A673 (cell line): ENCODE data around the gene ATP6V0D1. TPM values are rescaled to one million over a fixed set of nuclear protein-coding genes. Genes with fewer than 3 reads are reported as not detected.

Experiments
- BruUV-seq: library from RNA; stranded (reverse); fragments of 400-500 nt; replicated peaks from 2 replicates; lab custom pipeline; 2021; lab: Mats Ljungman, UMichigan
- CTCF ChIA-PET: fragments of 300-600 bp; sonication (Branson Sonifier 250); formaldehyde crosslinking; loops from one replicate; lab custom pipeline; 2022; ENCODE audit warnings: antibody characterized with exemption; lab: Charles Lee
- POLR2A ChIA-PET: fragments of 300-600 bp; sonication (Branson Sonifier 250); formaldehyde crosslinking; loops from one replicate; lab custom pipeline; 2022; ENCODE audit warnings: antibody characterized with exemption; ENCODE audit not compliant: low non-redundant PET; lab: Charles Lee
- DNase-seq: peaks from one replicate; pipeline ENCODE4 v3.0.0-alpha.2; 2015; ENCODE audit warnings: low spot score
- H3K27ac ChIP-seq: fragments of 200-600 bp; sonication (generic); 2 replicates; pipeline ENCODE4 v1.5.1; 2016; ENCODE audit warnings: mixed run types, low read depth, mild to moderate bottlenecking, mixed read lengths, antibody characterized with exemption, low read length; ENCODE audit not compliant: poor library complexity, severe bottlenecking
- H3K27me3 ChIP-seq: fragments of 200-600 bp; sonication (generic); replicated peaks from 2 replicates; pipeline ENCODE4 v1.6.1; 2017; ENCODE audit warnings: mixed run types, low read depth, mild to moderate bottlenecking, mixed read lengths, antibody characterized with exemption, low read length; ENCODE audit not compliant: insufficient read depth, poor library complexity
- H3K36me3 ChIP-seq: fragments of 200-600 bp; sonication (generic); 2 replicates; pipeline ENCODE4 v1.6.1; 2016; ENCODE audit warnings: mixed run types, mild to moderate bottlenecking, mixed read lengths, antibody characterized with exemption, low read length; ENCODE audit not compliant: insufficient read depth, poor library complexity, severe bottlenecking
- H3K4me1 ChIP-seq: fragments of 200-600 bp; sonication (generic); 2 replicates; pipeline ENCODE4 v1.6.1; 2017; ENCODE audit warnings: mixed run types, mild to moderate bottlenecking, mixed read lengths, antibody characterized with exemption, low read length; ENCODE audit not compliant: insufficient read depth, poor library complexity, severe bottlenecking
- H3K4me3 ChIP-seq: fragments of 200-600 bp; sonication (generic); 2 replicates; pipeline ENCODE4 v1.5.1; 2016; ENCODE audit warnings: low read depth, mixed run types, mild to moderate bottlenecking, mixed read lengths, low read length; ENCODE audit not compliant: poor library complexity, severe bottlenecking
- H3K9me3 ChIP-seq: fragments of 200-600 bp; sonication (generic); 2 replicates; pipeline ENCODE4 v1.6.1; 2016; ENCODE audit warnings: mixed run types, low read depth, mild to moderate bottlenecking, mixed read lengths, antibody characterized with exemption, low read length; ENCODE audit not compliant: poor library complexity, severe bottlenecking
- EZH2 ChIP-seq: fragments of 200-600 bp; sonication (generic); IDR thresholded peaks from 2 replicates; pipeline ENCODE4 v1.6.1; 2017; ENCODE audit warnings: borderline replicate concordance, low read depth, mild to moderate bottlenecking, mixed read lengths, antibody characterized with exemption, low read length; ENCODE audit not compliant: poor library complexity, severe bottlenecking
- intact Hi-C: fragments of 100-400 bp; cut with micrococcal nuclease; formaldehyde crosslinking; loops from one replicate; pipeline ENCODE4 v1.10.0; 2022; ENCODE audit not compliant: unreplicated experiment
- total RNA-seq: library from RNA; stranded (reverse); gene quantifications from 2 replicates; pipeline ENCODE4 v1.2.3, GENCODE V29; 2021
- TF ChIP-seq, protein P1 (sequence below): fragments of 300-800, 200-600 bp; sonication (generic); conservative IDR thresholded peaks from 2 replicates; pipeline ENCODE4 v1.5.1; 2017; ENCODE audit warnings: low read depth, mild to moderate bottlenecking, antibody characterized with exemption, low read length, moderate library complexity, mixed read lengths

ATP6V0D1 gene
- total RNA-seq, 1 experiment from 2014 or later, result 63.9 TPM

DNA sequence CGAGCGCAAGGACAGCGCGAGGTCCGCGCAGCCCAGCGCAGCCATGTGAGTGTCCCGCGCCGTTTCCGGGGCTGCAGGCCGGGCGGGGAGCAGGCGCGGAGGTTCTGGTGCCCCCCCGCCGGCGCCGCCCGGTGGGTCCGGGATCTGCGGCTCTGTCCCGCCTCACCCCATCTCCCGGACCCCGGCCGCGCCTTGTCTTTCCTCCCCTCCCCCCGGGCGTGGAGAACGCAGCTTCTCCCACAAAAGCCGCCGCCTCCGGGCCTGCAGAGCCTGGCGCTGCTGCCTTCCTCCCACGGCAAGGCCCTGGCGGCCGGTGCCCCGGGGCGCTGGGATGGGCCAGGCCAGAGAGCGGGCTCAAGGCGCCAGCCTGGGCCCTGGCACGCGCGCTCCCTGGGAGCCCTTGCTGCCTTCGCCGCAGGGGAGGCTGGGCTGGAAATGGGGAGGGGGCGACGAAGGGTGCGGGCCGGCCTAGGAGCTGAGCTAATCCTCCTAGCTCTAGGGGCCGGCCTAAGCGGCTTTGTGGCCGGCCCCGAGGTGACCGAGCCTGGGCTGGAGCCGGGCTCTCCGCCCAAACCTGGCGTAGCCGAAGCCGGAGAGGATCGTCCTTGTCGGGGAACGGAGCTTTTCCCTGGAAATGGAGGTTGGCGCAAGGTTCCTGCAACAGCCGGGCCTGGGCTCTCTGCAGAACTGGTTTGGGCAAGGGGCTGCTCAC, 48.1 kb upstream of the ATP6V0D1 start:
- POLR2A ChIA-PET, result no interaction called here
- CTCF ChIA-PET, result interaction anchor here (0.6 to 1.2 kb wide), 4 partner anchors 8 to 556 kb away, joined by 3 to 6 read pairs (median 4); partner anchors contain the start of gene NFATC3
- intact Hi-C loops, result loop anchor here (10.0 kb wide), 1 partner anchor 516 kb away; no protein-coding TSS in a partner anchor

DNA sequence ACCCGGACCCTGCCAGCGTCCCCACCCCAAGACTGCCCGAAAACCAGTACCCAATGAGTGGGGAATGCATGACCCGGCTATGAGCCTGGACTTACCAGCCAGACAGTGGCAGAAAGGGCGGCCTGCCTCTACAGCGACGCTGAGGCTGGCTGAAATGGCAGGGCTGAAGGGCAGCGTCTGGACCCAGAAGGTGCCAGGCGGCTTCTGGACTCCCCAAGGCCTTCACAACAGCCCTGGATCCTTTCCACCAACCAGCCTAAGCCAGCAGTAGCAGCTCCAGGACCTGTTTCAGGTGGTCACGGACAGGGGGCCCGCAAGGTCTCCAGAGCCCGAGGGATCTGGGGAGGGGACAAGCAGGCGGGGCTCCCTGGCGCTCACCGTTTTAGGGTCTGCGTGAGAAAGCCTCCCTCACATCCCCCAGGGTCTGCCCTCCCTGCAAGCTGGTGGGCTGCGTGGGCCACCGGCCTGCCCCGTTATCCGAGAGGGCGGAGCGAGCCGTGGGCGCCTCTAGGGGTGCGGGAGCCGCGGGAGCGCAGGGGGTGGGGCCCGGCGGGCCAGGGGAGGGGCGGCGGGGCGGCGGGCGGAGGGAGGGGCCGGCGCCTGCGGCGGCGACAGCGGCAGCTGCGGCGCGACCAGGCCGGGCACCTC, 47.4 kb upstream of the ATP6V0D1 start, which contains the start of gene RIPOR1:
Gene RIPOR1, plus strand, starts transcription at position 608 of the 648 bp plus-strand sequence. CDS start 9,618 bp downstream, outside the sequence.
- CTCF ChIA-PET, result interaction anchor here (0.6 to 1.2 kb wide), 3 partner anchors 8 to 557 kb away, joined by 3 to 6 read pairs (median 4); partner anchors contain the start of gene NFATC3
- H3K9me3 ChIP-seq, result no peaks in the 10 kb centered on the region
- BruUV-seq, result no TSS peak
- peak within 1 kb of the TSS; percentile 85 for H3K4me3 ChIP-seq
- intact Hi-C loops, result loop anchor here (10.0 kb wide), 1 partner anchor 516 kb away; no protein-coding TSS in a partner anchor
- DNase-seq, result peak; percentile 46
- H3K36me3 ChIP-seq, result no peaks in the 10 kb centered on the region
- H3K27ac ChIP-seq, result peak within 1 kb of the TSS; percentile 74
- peaks cover 13% of the 10 kb centered on the region for H3K4me1 ChIP-seq
- POLR2A ChIA-PET, result no interaction called here
- no peak for TF ChIP-seq EZH2
- TF ChIP-seq, protein P1, sequence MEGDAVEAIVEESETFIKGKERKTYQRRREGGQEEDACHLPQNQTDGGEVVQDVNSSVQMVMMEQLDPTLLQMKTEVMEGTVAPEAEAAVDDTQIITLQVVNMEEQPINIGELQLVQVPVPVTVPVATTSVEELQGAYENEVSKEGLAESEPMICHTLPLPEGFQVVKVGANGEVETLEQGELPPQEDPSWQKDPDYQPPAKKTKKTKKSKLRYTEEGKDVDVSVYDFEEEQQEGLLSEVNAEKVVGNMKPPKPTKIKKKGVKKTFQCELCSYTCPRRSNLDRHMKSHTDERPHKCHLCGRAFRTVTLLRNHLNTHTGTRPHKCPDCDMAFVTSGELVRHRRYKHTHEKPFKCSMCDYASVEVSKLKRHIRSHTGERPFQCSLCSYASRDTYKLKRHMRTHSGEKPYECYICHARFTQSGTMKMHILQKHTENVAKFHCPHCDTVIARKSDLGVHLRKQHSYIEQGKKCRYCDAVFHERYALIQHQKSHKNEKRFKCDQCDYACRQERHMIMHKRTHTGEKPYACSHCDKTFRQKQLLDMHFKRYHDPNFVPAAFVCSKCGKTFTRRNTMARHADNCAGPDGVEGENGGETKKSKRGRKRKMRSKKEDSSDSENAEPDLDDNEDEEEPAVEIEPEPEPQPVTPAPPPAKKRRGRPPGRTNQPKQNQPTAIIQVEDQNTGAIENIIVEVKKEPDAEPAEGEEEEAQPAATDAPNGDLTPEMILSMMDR, result no peak
- H3K27me3 ChIP-seq, result no peaks in the 10 kb centered on the region

More for the DNA sequence above, 48.1 kb upstream of the ATP6V0D1 start:
- peak overlapping the region; percentile 85 for H3K4me3 ChIP-seq
- no peaks in the 10 kb centered on the region for H3K27me3 ChIP-seq
- no peak for TF ChIP-seq EZH2
- TF ChIP-seq, protein P1, result no peak
- BruUV-seq, result no TSS peak
- peak; percentile 48 for DNase-seq
- no peaks in the 10 kb centered on the region for H3K9me3 ChIP-seq
- H3K36me3 ChIP-seq, result no peaks in the 10 kb centered on the region
- H3K4me1 ChIP-seq, result peaks cover 13% of the 10 kb centered on the region
- peak overlapping the region; percentile 74 for H3K27ac ChIP-seq

DNA sequence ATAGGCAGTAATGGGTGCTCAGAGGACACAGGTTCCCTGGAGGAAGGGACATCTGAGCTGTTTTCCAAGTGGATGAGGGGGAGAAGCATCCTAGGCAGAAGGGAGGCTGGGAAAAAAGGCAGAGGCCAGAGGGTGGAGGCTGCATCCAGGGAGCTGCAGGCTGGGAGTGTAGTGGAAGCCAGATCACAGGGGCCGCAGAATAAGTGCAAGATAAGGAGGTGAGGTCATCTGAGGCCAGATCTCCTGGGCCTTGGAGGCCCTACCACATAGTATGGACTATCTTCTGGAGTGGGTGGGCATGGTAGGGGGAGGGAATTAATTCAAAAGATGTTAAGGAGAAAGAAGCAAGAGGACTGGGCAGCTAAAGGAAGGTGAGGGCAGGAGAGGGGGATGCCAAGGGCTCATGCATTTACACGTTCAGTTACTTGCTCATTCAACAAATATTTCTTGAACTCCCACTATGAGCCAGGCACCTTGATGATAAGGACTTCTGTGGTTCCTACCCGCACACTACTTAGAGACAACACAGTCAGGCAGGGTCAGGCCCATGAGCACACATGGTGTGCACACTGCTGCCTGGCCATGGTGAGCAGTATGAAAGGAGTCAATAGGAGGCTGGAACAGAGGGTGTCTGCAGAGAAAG, 45.3 kb upstream of the ATP6V0D1 start:
- peaks cover 13% of the 10 kb centered on the region for H3K4me1 ChIP-seq
- H3K27me3 ChIP-seq, result no peaks in the 10 kb centered on the region
- H3K27ac ChIP-seq, result no peak overlapping the region
- POLR2A ChIA-PET, result no interaction called here
- H3K36me3 ChIP-seq, result no peaks in the 10 kb centered on the region
- DNase-seq, result no peak
- no peaks in the 10 kb centered on the region for H3K9me3 ChIP-seq
- intact Hi-C loops, result loop anchor here (10.0 kb wide), 1 partner anchor 519 kb away; no protein-coding TSS in a partner anchor
- TF ChIP-seq, protein P1, result no peak
- TF ChIP-seq EZH2, result no peak
- no peak overlapping the region for H3K4me3 ChIP-seq
- CTCF ChIA-PET, result interaction anchor here (0.7 kb wide), 1 partner anchor 45 kb away, joined by 3 read pairs; no protein-coding TSS in a partner anchor
- no TSS peak for BruUV-seq
